HEK293 (cell line): ENCODE data around the gene SRRD.

ENCODE experiments used
- CTCF ChIA-PET: fragments of 350-600 bp; formaldehyde crosslinking; extraction: SDS; loops from one replicate; lab custom pipeline; 2021; ENCODE audit warnings: antibody characterized with exemption; lab: Yijun Ruan, JAX
- POLR2A ChIA-PET: fragments of 300-600 bp; formaldehyde crosslinking; extraction: SDS; loops from one replicate; lab custom pipeline; 2020; ENCODE audit warnings: antibody characterized with exemption, inconsistent platforms; lab: Yijun Ruan, JAX
- H3K27ac ChIP-seq: fragments of 200-500 bp; sonication (Bioruptor generic); 2 replicates; pipeline ENCODE4 v1.5.1; 2014; ENCODE audit warnings: low read depth, low read length, control low read depth, inconsistent platforms; ENCODE audit errors: extremely low read depth
- H3K36me3 ChIP-seq, 2 experiments: fragments of 200-500 bp in 1 of 2; sonication (Bioruptor generic) in 1 of 2; 1 replicate in 1 of 2; 2 replicates in 1 of 2; pipeline ENCODE4 v1.5.1; 2014 to 2017; ENCODE audit warnings: inconsistent platforms in 2 of 2, low read length in 2 of 2; ENCODE audit not compliant: control insufficient read depth in 2 of 2, insufficient read depth in 1 of 2
- H3K4me1 ChIP-seq: fragments of 200-500 bp; sonication (Bioruptor generic); 2 replicates; pipeline ENCODE4 v1.5.1; 2014; ENCODE audit warnings: mild to moderate bottlenecking, low read length, inconsistent platforms; ENCODE audit not compliant: control insufficient read depth, insufficient read depth
- H3K4me3 ChIP-seq: 2 replicates; pipeline ENCODE4 v1.5.1; 2011; ENCODE audit warnings: low read depth, mild to moderate bottlenecking, control low read depth, low read length, moderate library complexity
- H3K9me3 ChIP-seq: fragments of 200-500 bp; sonication (Bioruptor generic); 2 replicates; pipeline ENCODE4 v1.5.1; 2014; ENCODE audit warnings: low read depth, low read length, inconsistent platforms; ENCODE audit not compliant: control insufficient read depth, insufficient read depth
- GLI2 ChIP-seq: fragments of 450-650 bp; formaldehyde crosslinking; IDR thresholded peaks from 2 replicates; pipeline ENCODE4; 2017; ENCODE audit warnings: missing biosample characterization, missing genetic modification characterization, low read depth, borderline replicate concordance
- HOXD13 ChIP-seq: sonication (generic); formaldehyde crosslinking; IDR thresholded peaks from 2 replicates; pipeline ENCODE4 v1.8.0; 2022; ENCODE audit warnings: missing genetic modification reagents, borderline replicate concordance
- MZF1 ChIP-seq: fragments of 450-650 bp; formaldehyde crosslinking; IDR thresholded peaks from 2 replicates; pipeline ENCODE4 v1.5.1; 2017; ENCODE audit warnings: missing biosample characterization, missing genetic modification characterization, borderline replicate concordance
- SP7 ChIP-seq: fragments of 450-650 bp; formaldehyde crosslinking; IDR thresholded peaks from 2 replicates; pipeline ENCODE4 v1.5.1; 2016; ENCODE audit warnings: missing biosample characterization, missing genetic modification characterization
- TRIM28 ChIP-seq: IDR thresholded peaks from 2 replicates; pipeline ENCODE4 v1.6.1; 2011; ENCODE audit warnings: low read length, control low read depth, borderline replicate concordance
- YY2 ChIP-seq: fragments of 450-650 bp; formaldehyde crosslinking; IDR thresholded peaks from 2 replicates; pipeline ENCODE4 v1.5.1; 2016; ENCODE audit warnings: missing biosample characterization, missing genetic modification characterization
- ZBTB21 ChIP-seq: fragments of 450-650 bp; formaldehyde crosslinking; IDR thresholded peaks from 2 replicates; pipeline ENCODE4 v1.5.1; 2017; ENCODE audit warnings: missing biosample characterization, missing genetic modification characterization
- ZFHX2 ChIP-seq: fragments of 450-650 bp; formaldehyde crosslinking; conservative IDR thresholded peaks from 2 replicates; pipeline ENCODE4 v1.5.1; 2016; ENCODE audit warnings: missing biosample characterization, missing genetic modification characterization
- ZNF174 ChIP-seq: fragments of 450-650 bp; formaldehyde crosslinking; IDR thresholded peaks from 2 replicates; pipeline ENCODE4 v1.5.0; 2017; ENCODE audit warnings: missing biosample characterization, mild to moderate bottlenecking, missing genetic modification characterization
- ZNF221 ChIP-seq: fragments of 450-650 bp; formaldehyde crosslinking; IDR thresholded peaks from 2 replicates; pipeline ENCODE4 v1.5.1; 2017; ENCODE audit warnings: missing biosample characterization, missing genetic modification characterization, borderline replicate concordance
- ZNF239 ChIP-seq: fragments of 450-650 bp; formaldehyde crosslinking; IDR thresholded peaks from 2 replicates; pipeline ENCODE4 v1.5.1; 2016; ENCODE audit warnings: missing biosample characterization, missing genetic modification characterization
- ZNF335 ChIP-seq: fragments of 450-650 bp; formaldehyde crosslinking; conservative IDR thresholded peaks from 2 replicates; pipeline ENCODE4 v1.5.1; 2016; ENCODE audit warnings: missing biosample characterization, missing genetic modification characterization
- ZNF48 ChIP-seq: fragments of 450-650 bp; formaldehyde crosslinking; IDR thresholded peaks from 2 replicates; pipeline ENCODE4 v1.5.1; 2016; ENCODE audit warnings: missing biosample characterization, missing genetic modification characterization
- ZNF555 ChIP-seq: fragments of 450-650 bp; formaldehyde crosslinking; conservative IDR thresholded peaks from 2 replicates; pipeline ENCODE4 v1.5.1; 2017; ENCODE audit warnings: missing biosample characterization, mild to moderate bottlenecking, missing genetic modification characterization, inconsistent platforms
- ZNF558 ChIP-seq: fragments of 450-650 bp; formaldehyde crosslinking; IDR thresholded peaks from 2 replicates; pipeline ENCODE4 v1.5.1; 2016; ENCODE audit warnings: missing biosample characterization, missing genetic modification characterization
- ZNF610 ChIP-seq: fragments of 450-650 bp; formaldehyde crosslinking; IDR thresholded peaks from 2 replicates; pipeline ENCODE4 v1.5.1; 2016; ENCODE audit warnings: missing biosample characterization, missing genetic modification characterization, borderline replicate concordance
- ZNF747 ChIP-seq: fragments of 450-650 bp; formaldehyde crosslinking; IDR thresholded peaks from 2 replicates; pipeline ENCODE4 v1.5.1; 2016; ENCODE audit warnings: missing biosample characterization, missing genetic modification characterization
- ZNF776 ChIP-seq: fragments of 450-650 bp; formaldehyde crosslinking; IDR thresholded peaks from 2 replicates; pipeline ENCODE4 v1.5.0; 2017; ENCODE audit warnings: missing biosample characterization, missing genetic modification characterization, borderline replicate concordance
- ZNF785 ChIP-seq: fragments of 450-650 bp; formaldehyde crosslinking; IDR thresholded peaks from 2 replicates; pipeline ENCODE4 v1.5.1; 2016; ENCODE audit warnings: missing biosample characterization, missing genetic modification characterization
- ZNF791 ChIP-seq: fragments of 450-650 bp; formaldehyde crosslinking; IDR thresholded peaks from 2 replicates; pipeline ENCODE4 v1.5.1; 2016; ENCODE audit warnings: missing biosample characterization, missing genetic modification characterization
- ZNF843 ChIP-seq: fragments of 450-650 bp; formaldehyde crosslinking; IDR thresholded peaks from 2 replicates; pipeline ENCODE4 v1.5.1; 2016; ENCODE audit warnings: missing biosample characterization, missing genetic modification characterization
- ZSCAN16 ChIP-seq: fragments of 450-650 bp; formaldehyde crosslinking; IDR thresholded peaks from 2 replicates; pipeline ENCODE4 v1.5.1; 2016; ENCODE audit warnings: missing biosample characterization, missing genetic modification characterization
- ZSCAN23 ChIP-seq: fragments of 450-650 bp; formaldehyde crosslinking; IDR thresholded peaks from 2 replicates; pipeline ENCODE4 v1.5.1; 2016; ENCODE audit warnings: missing biosample characterization, missing genetic modification characterization
- TF ChIP-seq, protein P1 (sequence below): fragments of 450-650 bp; formaldehyde crosslinking; IDR thresholded peaks from 2 replicates; pipeline ENCODE4 v1.5.1; 2016; ENCODE audit warnings: missing biosample characterization, missing genetic modification characterization
- TF ChIP-seq, protein P2 (sequence below): fragments of 450-650 bp; formaldehyde crosslinking; IDR thresholded peaks from 2 replicates; pipeline ENCODE4 v1.5.1; 2016; ENCODE audit warnings: missing biosample characterization, missing genetic modification characterization
- TF ChIP-seq, protein P3 (sequence below): fragments of 450-650 bp; formaldehyde crosslinking; IDR thresholded peaks from 2 replicates; pipeline ENCODE4 v1.5.0; 2017; ENCODE audit warnings: missing biosample characterization, missing genetic modification characterization, borderline replicate concordance
- TF ChIP-seq, protein P4 (sequence below): fragments of 450-650 bp; formaldehyde crosslinking; IDR thresholded peaks from 2 replicates; pipeline ENCODE4 v1.5.1; 2016; ENCODE audit warnings: missing biosample characterization, missing genetic modification characterization, borderline replicate concordance

The SRRD gene

DNA sequence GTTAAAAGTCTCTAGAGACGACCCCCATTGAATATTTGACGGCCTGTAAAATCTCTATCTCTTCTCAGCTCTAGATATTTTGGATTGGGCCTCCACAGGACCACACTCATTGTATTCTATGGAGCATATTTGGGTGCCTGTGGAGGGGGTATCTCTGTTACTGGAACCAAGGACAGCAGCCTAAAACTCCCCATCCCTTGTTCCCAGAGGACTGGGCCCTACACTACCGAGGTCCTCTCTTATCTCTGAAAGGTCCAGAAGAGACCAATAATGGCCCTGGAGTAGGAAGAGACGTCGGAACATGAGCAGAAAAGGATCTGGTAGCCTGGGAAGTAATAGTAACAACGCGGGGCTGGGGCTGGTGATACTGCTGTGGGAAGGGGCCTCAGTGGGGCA, 636 bp upstream of the SRRD start:
- ChIA-PET POLR2A (interaction anchor here (0.6 to 3.7 kb wide), 13 partner anchors 9 to 1525 kb away, joined by 3 to 27 read pairs (median 8); partner anchors contain the start of gene TFIP11), CTCF (interaction anchor here (0.7 to 8.1 kb wide), 6 partner anchors 9 to 179 kb away, joined by 3 to 47 read pairs (median 5); no protein-coding TSS in a partner anchor)
- H3K9me3 ChIP-seq, result no peaks in the 10 kb centered on the region
- H3K4me3 ChIP-seq, result peak overlapping the region; percentile 93
- TF ChIP-seq, protein P1, sequence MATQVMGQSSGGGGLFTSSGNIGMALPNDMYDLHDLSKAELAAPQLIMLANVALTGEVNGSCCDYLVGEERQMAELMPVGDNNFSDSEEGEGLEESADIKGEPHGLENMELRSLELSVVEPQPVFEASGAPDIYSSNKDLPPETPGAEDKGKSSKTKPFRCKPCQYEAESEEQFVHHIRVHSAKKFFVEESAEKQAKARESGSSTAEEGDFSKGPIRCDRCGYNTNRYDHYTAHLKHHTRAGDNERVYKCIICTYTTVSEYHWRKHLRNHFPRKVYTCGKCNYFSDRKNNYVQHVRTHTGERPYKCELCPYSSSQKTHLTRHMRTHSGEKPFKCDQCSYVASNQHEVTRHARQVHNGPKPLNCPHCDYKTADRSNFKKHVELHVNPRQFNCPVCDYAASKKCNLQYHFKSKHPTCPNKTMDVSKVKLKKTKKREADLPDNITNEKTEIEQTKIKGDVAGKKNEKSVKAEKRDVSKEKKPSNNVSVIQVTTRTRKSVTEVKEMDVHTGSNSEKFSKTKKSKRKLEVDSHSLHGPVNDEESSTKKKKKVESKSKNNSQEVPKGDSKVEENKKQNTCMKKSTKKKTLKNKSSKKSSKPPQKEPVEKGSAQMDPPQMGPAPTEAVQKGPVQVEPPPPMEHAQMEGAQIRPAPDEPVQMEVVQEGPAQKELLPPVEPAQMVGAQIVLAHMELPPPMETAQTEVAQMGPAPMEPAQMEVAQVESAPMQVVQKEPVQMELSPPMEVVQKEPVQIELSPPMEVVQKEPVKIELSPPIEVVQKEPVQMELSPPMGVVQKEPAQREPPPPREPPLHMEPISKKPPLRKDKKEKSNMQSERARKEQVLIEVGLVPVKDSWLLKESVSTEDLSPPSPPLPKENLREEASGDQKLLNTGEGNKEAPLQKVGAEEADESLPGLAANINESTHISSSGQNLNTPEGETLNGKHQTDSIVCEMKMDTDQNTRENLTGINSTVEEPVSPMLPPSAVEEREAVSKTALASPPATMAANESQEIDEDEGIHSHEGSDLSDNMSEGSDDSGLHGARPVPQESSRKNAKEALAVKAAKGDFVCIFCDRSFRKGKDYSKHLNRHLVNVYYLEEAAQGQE (tag by site-specific recombination), result peak; percentile 77
- TF ChIP-seq ZNF335 (tag by site-specific recombination) (peak; percentile 86), ZSCAN16 (no peak), ZNF610 (tag by site-specific recombination) (no peak), ZNF791 (tag by site-specific recombination) (no peak)
- H3K27ac ChIP-seq, result peak overlapping the region; percentile 44; the same call in 1 of the 2 replicates
- peaks cover 4% of the 10 kb centered on the region; the same call in 1 of the 2 replicates for H3K4me1 ChIP-seq
- H3K36me3 ChIP-seq, result peaks cover 8 to 47% of the 10 kb centered on the region in 2 experiments; a peak in 2 of 3 replicates

DNA sequence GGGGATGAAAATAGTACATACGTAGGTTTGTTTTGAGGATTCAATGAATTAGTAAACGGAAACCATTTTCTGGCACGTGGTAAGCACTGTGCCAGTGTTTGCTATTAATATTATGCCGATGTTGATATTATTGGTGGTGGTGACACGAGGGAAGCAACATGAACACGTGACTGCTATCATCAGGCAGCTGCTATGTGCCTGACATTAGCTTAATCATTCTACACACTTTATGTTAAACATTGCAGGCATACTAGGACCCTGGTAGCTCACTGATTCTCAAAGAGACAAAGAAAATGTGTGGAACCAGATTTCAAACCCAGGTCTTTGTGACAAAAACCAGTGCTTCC, 656 bp downstream of the SRRD start:
- Histone ChIP-seq H3K27ac (peak overlapping the region; percentile 44; the same call in 1 of the 2 replicates), H3K9me3 (no peaks in the 10 kb centered on the region), H3K36me3 (peaks cover 3 to 51% of the 10 kb centered on the region in 2 experiments; a peak in 2 of 3 replicates), H3K4me3 (peak overlapping the region; percentile 93), H3K4me1 (peaks cover 4% of the 10 kb centered on the region; the same call in 1 of the 2 replicates)
- CTCF ChIA-PET, result interaction anchor here (0.6 to 8.1 kb wide), 7 partner anchors 8 to 924 kb away, joined by 3 to 47 read pairs (median 3); no protein-coding TSS in a partner anchor
- POLR2A ChIA-PET, result interaction anchor here (0.8 to 3.7 kb wide), 11 partner anchors 9 to 188 kb away, joined by 3 to 27 read pairs (median 3); partner anchors contain the start of gene TFIP11
- no peak for TF ChIP-seq ZNF555 (tag by site-specific recombination)
- TF ChIP-seq ZNF558 (tag by site-specific recombination), result 0 out of 2 replicates have a peak, but pooled peaks have one; percentile 29
- no peak for TF ChIP-seq ZNF776 (tag by site-specific recombination)
- TF ChIP-seq ZNF239 (tag by site-specific recombination), result no peak
- peak; percentile 22 for TF ChIP-seq SP7
- no peak for TF ChIP-seq ZNF747 (tag by site-specific recombination)
- TF ChIP-seq, protein P2, sequence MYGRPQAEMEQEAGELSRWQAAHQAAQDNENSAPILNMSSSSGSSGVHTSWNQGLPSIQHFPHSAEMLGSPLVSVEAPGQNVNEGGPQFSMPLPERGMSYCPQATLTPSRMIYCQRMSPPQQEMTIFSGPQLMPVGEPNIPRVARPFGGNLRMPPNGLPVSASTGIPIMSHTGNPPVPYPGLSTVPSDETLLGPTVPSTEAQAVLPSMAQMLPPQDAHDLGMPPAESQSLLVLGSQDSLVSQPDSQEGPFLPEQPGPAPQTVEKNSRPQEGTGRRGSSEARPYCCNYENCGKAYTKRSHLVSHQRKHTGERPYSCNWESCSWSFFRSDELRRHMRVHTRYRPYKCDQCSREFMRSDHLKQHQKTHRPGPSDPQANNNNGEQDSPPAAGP (tag by site-specific recombination), result 0 out of 2 replicates have a peak, but pooled peaks have one; percentile 12
- TF ChIP-seq ZBTB21, result peak; percentile 24; the same call in 1 of the 2 replicates
- TF ChIP-seq ZNF335 (tag by site-specific recombination), result peak; percentile 35
- no peak for TF ChIP-seq ZNF610 (tag by site-specific recombination)
- TF ChIP-seq ZNF843 (tag by site-specific recombination), result no peak
- TF ChIP-seq ZNF174 (tag by site-specific recombination), result no peak
- TF ChIP-seq HOXD13, result no peak
- TF ChIP-seq ZSCAN23 (tag by site-specific recombination), result no peak
- TF ChIP-seq, protein P3, sequence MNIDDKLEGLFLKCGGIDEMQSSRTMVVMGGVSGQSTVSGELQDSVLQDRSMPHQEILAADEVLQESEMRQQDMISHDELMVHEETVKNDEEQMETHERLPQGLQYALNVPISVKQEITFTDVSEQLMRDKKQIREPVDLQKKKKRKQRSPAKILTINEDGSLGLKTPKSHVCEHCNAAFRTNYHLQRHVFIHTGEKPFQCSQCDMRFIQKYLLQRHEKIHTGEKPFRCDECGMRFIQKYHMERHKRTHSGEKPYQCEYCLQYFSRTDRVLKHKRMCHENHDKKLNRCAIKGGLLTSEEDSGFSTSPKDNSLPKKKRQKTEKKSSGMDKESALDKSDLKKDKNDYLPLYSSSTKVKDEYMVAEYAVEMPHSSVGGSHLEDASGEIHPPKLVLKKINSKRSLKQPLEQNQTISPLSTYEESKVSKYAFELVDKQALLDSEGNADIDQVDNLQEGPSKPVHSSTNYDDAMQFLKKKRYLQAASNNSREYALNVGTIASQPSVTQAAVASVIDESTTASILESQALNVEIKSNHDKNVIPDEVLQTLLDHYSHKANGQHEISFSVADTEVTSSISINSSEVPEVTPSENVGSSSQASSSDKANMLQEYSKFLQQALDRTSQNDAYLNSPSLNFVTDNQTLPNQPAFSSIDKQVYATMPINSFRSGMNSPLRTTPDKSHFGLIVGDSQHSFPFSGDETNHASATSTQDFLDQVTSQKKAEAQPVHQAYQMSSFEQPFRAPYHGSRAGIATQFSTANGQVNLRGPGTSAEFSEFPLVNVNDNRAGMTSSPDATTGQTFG (tag by site-specific recombination), result no peak
- TF ChIP-seq ZNF785 (tag by site-specific recombination), result no peak
- TF ChIP-seq GLI2 (tag by site-specific recombination), result no peak
- TF ChIP-seq YY2 (tag by site-specific recombination), result no peak
- TF ChIP-seq, protein P4, sequence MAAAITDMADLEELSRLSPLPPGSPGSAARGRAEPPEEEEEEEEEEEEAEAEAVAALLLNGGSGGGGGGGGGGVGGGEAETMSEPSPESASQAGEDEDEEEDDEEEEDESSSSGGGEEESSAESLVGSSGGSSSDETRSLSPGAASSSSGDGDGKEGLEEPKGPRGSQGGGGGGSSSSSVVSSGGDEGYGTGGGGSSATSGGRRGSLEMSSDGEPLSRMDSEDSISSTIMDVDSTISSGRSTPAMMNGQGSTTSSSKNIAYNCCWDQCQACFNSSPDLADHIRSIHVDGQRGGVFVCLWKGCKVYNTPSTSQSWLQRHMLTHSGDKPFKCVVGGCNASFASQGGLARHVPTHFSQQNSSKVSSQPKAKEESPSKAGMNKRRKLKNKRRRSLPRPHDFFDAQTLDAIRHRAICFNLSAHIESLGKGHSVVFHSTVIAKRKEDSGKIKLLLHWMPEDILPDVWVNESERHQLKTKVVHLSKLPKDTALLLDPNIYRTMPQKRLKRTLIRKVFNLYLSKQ (tag by site-specific recombination), result no peak
- no peak for TF ChIP-seq ZNF48 (tag by site-specific recombination)
- no peak for TF ChIP-seq ZNF221 (tag by site-specific recombination)
- TF ChIP-seq TRIM28, result 0 out of 2 replicates have a peak, but pooled peaks have one; percentile 1
- TF ChIP-seq MZF1, result no peak
- no peak for TF ChIP-seq ZFHX2 (tag by site-specific recombination)
